Posterior vena cava (tissue), 2 donors: ENCODE measurements around the gene CRKL. TPM values are rescaled to one million over a fixed set of nuclear protein-coding genes. Genes with fewer than 3 reads are reported as not detected.
"Not testable (repeated sequence)": the region's sequence is repeated elsewhere in the genome, so short reads cannot be mapped to it uniquely, and the experiment has no call there.

Experiments used
- DNase-seq: peaks from one replicate; pipeline ENCODE4 v3.0.0-alpha.2; 2020; ENCODE audit warnings: low spot score
- intact Hi-C, 2 donors: fragments of 100-400 bp; cut with DNase I; formaldehyde crosslinking; loops; one replicate each; pipeline versions ENCODE4 v1.14.1 to v1.14.2; 2022 to 2023
- total RNA-seq, 2 donors: library from RNA; stranded (reverse); fragmentation: NEBNext Ultra II Directional; extraction: Animal tissue kit (Norgen Biotek cat#: 25700); gene quantifications; one replicate each; pipeline ENCODE4 v1.2.1, GENCODE V29; 2021
- donor health status: DM: yes; HTN: yes; CAD: no.
- donor health status: DM: yes; HTN: yes; CAD: no.

Gene CRKL
- total RNA-seq, 2 donors from 2014 or later: 36.7 to 37.5 TPM

- intact Hi-C loops: loop anchor here in 1 of 2 donors (2.0 kb wide), 2 partner anchors 15 to 31 kb away; no protein-coding TSS in a partner anchor
- DNase-seq: no peak
Measured at GRCh38 chr22:20963201-20964052, 46.2 kb downstream of the CRKL start.

GRCh38 chr22:20964090-20964798 is 47.0 kb downstream of the CRKL start:
- DNase-seq: no peak
- intact Hi-C loops: loop anchor here in 1 of 2 donors (2.0 kb wide), 2 partner anchors 15 to 31 kb away; no protein-coding TSS in a partner anchor

- intact Hi-C loops: loop anchor here in 1 of 2 donors (2.0 kb wide), 2 partner anchors 16 to 32 kb away; no protein-coding TSS in a partner anchor
- no peak for DNase-seq
Measured at GRCh38 chr22:20964799-20965103, 47.5 kb downstream of the CRKL start.

- intact Hi-C loops: loop anchor here in 1 of 2 donors (2.0 kb wide), 2 partner anchors 16 to 32 kb away; no protein-coding TSS in a partner anchor
- no peak for DNase-seq
Measured at GRCh38 chr22:20965104-20965887, 48.1 kb downstream of the CRKL start.

- DNase-seq: no peak
- intact Hi-C loops: loop anchor here in 1 of 2 donors (2.0 kb wide), 2 partner anchors 17 to 33 kb away; no protein-coding TSS in a partner anchor
Measured at GRCh38 chr22:20965888-20966855, 49.0 kb downstream of the CRKL start.

GRCh38 chr22:20966883-20967696 is 49.9 kb downstream of the CRKL start, which contains the start of gene AIFM3:
TSS of gene AIFM3 (plus strand) at chr22:20967255. CDS start at chr22:20967945, 690 bp downstream.
- no peak for DNase-seq
- intact Hi-C loops: no loop called here

GRCh38 chr22:20967697-20968211 is 50.5 kb downstream of the CRKL start:
- no peak for DNase-seq
- intact Hi-C loops: no loop called here

- intact Hi-C loops: no loop called here
- no peak for DNase-seq
Measured at GRCh38 chr22:20968281-20968977, 51.2 kb downstream of the CRKL start.

- DNase-seq: no peak
- intact Hi-C loops: no loop called here
Measured at GRCh38 chr22:20970939-20971657, 53.9 kb downstream of the CRKL start.

- intact Hi-C loops, DNase-seq: not testable (repeated sequence)
Measured at GRCh38 chr22:20972014-20972694, 54.9 kb downstream of the CRKL start.

- DNase-seq: no peak
- intact Hi-C loops: no loop called here
Measured at GRCh38 chr22:20972933-20973577, 55.8 kb downstream of the CRKL start.

GRCh38 chr22:20973634-20974286 is 56.6 kb downstream of the CRKL start:
- no peak for DNase-seq
- intact Hi-C loops: no loop called here

- DNase-seq: no peak
Measured at GRCh38 chr22:20974336-20974955, 57.2 kb downstream of the CRKL start.

More at GRCh38 chr22:20974336-20974955, 57.2 kb downstream of the CRKL start:
- intact Hi-C loops: no loop called here
